Activated CD4-positive, alpha-beta memory T cell treated with anti-CD3 and anti-CD28 coated beads for 36 hours (primary cell): ENCODE measurements around the gene DUSP1. TPM values are rescaled to one million over a fixed set of nuclear protein-coding genes. Genes with fewer than 3 reads are reported as not detected.

Source experiments
- CTCF ChIA-PET: fragments of 350-600 bp; sonication (Branson Sonifier 250); formaldehyde crosslinking; loops from one replicate; lab custom pipeline; 2021; ENCODE audit warnings: antibody characterized with exemption, inconsistent platforms; lab: Charles Lee
- POLR2A ChIA-PET: fragments of 350-600 bp; sonication (Branson Sonifier 250); formaldehyde crosslinking; loops from one replicate; lab custom pipeline; 2021; ENCODE audit warnings: antibody characterized with exemption; lab: Charles Lee
- DNase-seq: peaks from one replicate; pipeline ENCODE4 v3.0.0-alpha.2; 2020
- H3K27ac Mint-ChIP-seq: one replicate; pipeline ENCODE4 v1.8.0; 2021; ENCODE audit warnings: mixed read lengths
- H3K27me3 Mint-ChIP-seq: one replicate; pipeline ENCODE4 v1.8.0; 2021; ENCODE audit warnings: mixed read lengths
- H3K36me3 Mint-ChIP-seq: one replicate; pipeline ENCODE4 v1.8.0; 2021; ENCODE audit warnings: mixed read lengths
- H3K4me1 Mint-ChIP-seq: one replicate; pipeline ENCODE4 v1.8.0; 2021; ENCODE audit warnings: low read depth, mixed read lengths
- H3K4me3 Mint-ChIP-seq: one replicate; pipeline ENCODE4 v1.8.0; 2021; ENCODE audit warnings: mild to moderate bottlenecking, mixed read lengths
- H3K9me3 Mint-ChIP-seq: one replicate; pipeline ENCODE4 v1.8.0; 2021; ENCODE audit warnings: mixed read lengths
- intact Hi-C: fragments of 100-400 bp; cut with micrococcal nuclease; formaldehyde crosslinking; loops from one replicate; pipeline ENCODE4 v1.15.1; 2023
- total RNA-seq, 2 experiments: library from RNA; stranded (reverse); gene quantifications; one replicate each; pipeline ENCODE4 v1.2.3, GENCODE V29; 2021

Gene DUSP1
- total RNA-seq, 2 experiments from 2014 or later: 10.6 to 10.7 TPM

DNA sequence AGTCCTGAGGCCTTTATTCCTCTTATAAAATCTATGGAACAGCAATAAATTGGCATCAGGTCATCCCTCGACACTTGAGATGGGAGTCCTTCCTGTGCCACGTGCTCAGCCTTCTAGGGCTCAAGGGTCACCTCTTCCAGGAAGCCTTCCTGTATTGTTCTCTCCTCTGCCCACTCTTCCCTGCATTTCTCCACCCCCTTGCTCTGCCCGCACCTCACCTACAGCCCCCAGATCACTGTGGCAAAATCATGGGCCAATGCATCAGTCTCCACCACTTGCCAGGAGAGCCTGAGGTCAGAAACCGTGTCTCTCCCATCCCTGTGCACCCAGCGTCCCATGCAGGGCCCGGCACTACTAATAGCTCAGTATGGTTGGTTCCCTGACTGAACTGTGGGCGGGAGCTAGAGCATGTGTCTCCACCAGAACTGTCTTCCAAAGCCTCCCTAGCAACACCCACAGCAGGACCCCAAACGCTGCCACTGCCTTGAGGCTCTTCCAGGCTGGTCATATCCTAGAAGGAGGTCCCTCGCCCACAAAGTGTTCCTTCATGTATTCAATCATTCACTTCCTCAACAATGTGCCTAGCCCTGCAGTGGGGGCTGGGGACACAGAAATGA is 13.5 kb downstream of the DUSP1 start:
- POLR2A ChIA-PET: no interaction called here
- H3K27me3 Mint-ChIP-seq: no peaks in the 10 kb centered on the region
- CTCF ChIA-PET: interaction anchor here (1.2 kb wide), 1 partner anchor 43 kb away, joined by 4 read pairs; no protein-coding TSS in a partner anchor
- no peak overlapping the region for H3K4me3 Mint-ChIP-seq
- no peak overlapping the region for H3K27ac Mint-ChIP-seq
- no peak for DNase-seq
- H3K4me1 Mint-ChIP-seq: peaks cover 2% of the 10 kb centered on the region
- H3K36me3 Mint-ChIP-seq: no peaks in the 10 kb centered on the region
- H3K9me3 Mint-ChIP-seq: peaks cover 11% of the 10 kb centered on the region
- intact Hi-C loops: no loop called here

DNA sequence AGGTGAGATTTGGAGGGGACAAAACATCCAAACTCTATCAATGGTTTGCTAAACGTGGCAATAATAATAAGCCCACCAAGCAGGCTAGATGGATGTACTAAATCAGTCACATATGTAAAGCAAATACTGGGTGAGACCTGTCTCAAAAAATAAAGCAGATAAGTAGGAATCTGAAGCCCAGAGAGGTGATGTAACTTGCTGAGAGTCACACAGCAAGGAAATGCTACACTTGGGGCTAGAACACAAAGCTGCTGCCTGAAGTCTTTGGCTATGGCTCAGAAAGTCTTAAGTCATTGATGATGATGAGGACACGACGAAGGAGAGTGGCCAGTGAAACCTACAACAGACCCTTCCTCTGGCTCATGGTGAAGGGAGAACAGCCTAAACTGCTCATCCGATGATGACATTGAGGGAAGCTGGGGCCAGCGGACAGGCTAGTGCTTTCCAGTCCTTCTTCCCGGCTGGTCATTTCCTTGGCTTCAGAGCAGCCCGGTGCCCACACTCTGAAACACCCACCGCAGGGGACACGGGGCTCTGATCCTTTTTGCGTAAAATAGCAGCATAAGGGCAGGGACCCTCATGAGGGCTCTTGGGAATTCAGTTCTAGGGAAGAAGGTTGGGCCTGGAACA is 14.1 kb downstream of the DUSP1 start:
- H3K9me3 Mint-ChIP-seq: peaks cover 11% of the 10 kb centered on the region
- ChIA-PET POLR2A (no interaction called here), CTCF (interaction anchor here (1.2 kb wide), 1 partner anchor 42 kb away, joined by 4 read pairs; no protein-coding TSS in a partner anchor)
- no peak overlapping the region for H3K4me3 Mint-ChIP-seq
- intact Hi-C loops: no loop called here
- peaks cover 2% of the 10 kb centered on the region for H3K4me1 Mint-ChIP-seq
- DNase-seq: no peak
- no peak overlapping the region for H3K27ac Mint-ChIP-seq
- no peaks in the 10 kb centered on the region for H3K27me3 Mint-ChIP-seq
- no peaks in the 10 kb centered on the region for H3K36me3 Mint-ChIP-seq

DNA sequence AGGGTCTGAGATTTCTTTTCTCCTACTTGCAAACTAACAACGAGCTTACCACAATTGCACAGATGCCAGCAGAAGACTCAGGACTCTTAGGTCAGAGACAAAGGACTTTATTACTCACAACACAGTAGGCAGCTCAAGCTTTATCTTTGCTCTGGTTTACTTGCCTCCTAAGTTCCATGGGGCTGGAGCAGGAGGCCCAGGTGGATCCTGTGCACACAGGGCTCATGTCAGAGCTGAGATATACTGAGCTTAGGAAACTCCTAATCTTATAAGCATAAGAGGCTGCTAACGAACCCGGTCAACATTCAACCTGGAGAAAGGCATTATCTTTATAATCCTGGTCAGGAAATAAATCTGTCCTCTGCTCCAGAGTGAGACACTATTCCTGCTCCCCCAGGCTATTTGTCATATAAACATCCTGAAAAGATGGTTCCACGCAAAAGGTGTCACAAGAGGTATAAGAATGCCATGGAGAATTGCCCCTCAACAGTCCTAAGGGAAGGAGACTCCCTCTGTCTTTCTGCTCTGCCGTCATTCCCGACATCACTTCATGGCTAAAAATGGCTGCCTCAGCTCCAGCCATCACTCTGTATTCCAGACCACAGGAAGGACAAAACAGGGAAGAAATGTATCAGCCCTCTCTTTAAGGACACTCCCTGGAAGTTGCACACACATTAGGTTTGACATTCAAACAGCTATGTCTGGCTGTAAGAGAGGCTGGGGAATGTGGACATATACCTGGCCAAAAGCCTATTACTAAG is 16.2 kb downstream of the DUSP1 start:
- POLR2A ChIA-PET: no interaction called here
- Mint-ChIP-seq H3K36me3 (no peaks in the 10 kb centered on the region), H3K4me3 (no peak overlapping the region), H3K4me1 (peaks cover 2% of the 10 kb centered on the region), H3K9me3 (peaks cover 5% of the 10 kb centered on the region), H3K27me3 (no peaks in the 10 kb centered on the region), H3K27ac (no peak overlapping the region)
- no peak for DNase-seq
- intact Hi-C loops: no loop called here
- CTCF ChIA-PET: interaction anchor here (0.7 to 1.4 kb wide), 3 partner anchors 10 to 40 kb away, joined by 3 read pairs; no protein-coding TSS in a partner anchor

DNA sequence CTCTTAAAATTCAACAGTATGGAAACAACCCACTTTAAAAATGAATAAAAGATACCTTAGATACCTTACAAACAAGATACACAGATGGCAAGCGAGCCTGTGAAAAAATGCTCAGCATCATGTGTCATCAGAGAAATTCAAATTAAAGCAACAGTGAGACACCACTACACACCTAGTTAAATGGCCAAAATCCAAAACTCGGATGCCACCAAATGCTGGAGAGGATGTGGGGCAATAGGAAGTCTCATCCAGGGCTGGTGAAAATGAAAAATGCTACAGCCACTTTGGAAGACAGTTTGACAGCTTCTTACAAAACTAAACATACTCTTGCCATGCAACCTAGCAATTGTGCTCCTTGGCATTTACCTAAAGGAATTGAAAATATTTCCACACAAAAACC is 17.9 kb downstream of the DUSP1 start:
- no peak overlapping the region for H3K4me3 Mint-ChIP-seq
- H3K36me3 Mint-ChIP-seq: no peaks in the 10 kb centered on the region
- ChIA-PET POLR2A (no interaction called here), CTCF (interaction anchor here (0.8 kb wide), 1 partner anchor 36 kb away, joined by 3 read pairs; no protein-coding TSS in a partner anchor)
- H3K4me1 Mint-ChIP-seq: peaks cover 2% of the 10 kb centered on the region
- no peaks in the 10 kb centered on the region for H3K9me3 Mint-ChIP-seq
- no peaks in the 10 kb centered on the region for H3K27me3 Mint-ChIP-seq
- H3K27ac Mint-ChIP-seq: no peak overlapping the region
- intact Hi-C loops: no loop called here
- no peak for DNase-seq

DNA sequence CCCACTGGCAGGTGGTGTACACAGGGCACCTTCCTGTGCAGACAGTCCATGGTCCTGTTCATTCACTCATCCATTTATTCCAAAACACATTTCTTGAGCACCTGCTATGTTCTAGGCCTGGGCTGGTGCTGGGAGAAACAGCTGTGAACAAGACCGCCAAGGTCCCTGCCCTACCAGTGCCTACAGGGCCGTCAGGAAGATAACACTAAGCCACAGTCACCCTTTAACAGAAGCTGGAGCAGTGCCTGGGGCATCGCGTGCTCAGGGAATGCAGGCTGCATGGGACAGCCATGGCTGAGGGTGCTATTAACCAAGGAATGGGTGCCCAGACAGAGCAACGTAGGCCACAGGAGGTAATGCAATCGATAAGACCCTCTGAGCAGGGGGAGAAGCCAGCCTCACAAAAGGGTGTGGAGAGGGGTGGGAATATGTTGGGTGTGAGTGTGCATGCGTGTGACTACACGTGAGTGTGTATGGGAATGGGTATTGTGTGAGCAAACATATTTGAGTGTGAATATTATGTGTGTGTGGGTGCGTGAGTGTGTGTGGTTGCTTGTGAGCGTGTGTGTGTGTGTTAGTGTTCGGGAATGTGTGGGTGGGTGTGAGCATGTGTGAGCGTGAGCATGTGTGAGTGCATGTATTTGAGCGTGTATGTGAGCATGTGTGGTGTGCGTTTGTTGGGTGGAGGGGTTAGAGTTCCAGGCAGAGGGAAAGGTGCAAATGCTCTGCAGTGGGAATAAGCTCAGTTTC is 19.1 kb downstream of the DUSP1 start:
- no peak overlapping the region for H3K4me3 Mint-ChIP-seq
- H3K4me1 Mint-ChIP-seq: no peaks in the 10 kb centered on the region
- POLR2A ChIA-PET: interaction anchor here (1.0 kb wide), 1 partner anchor 120 kb away, joined by 3 read pairs; no protein-coding TSS in a partner anchor

DNA sequence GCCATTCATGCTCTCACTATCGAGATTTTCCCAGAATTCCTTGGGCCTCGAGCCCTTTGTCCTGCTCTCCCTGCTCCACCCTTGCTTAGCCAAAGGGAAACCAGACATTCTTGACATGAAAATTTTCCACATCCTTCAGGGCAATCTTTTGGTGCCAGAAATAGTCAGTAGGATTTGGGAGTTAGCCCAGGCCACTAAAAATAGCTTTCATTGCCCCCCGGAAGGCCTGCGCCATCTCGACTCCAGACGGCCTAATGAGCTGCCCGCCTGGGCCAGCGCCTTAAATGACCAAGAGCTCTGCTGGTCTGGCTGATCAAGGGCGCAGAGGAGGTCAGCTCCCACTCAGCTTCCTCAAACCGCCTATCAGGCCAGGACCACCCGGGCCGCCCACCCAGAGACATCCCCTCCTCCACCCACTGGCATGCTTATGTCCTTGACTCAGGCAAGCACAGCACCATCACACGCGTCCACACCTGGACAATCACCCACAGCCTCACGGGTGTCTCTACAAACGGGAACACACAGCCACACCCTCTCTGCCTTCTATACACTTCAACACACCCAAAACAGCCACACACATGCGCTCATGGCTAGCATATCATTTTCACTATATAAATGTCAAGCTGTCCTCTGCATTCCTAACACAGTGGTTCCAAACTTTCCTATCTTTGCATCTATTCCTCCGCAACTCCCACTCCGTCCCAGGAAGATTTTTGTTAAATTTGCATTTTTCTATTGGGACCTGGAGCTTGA is 20.9 kb downstream of the DUSP1 start:
- Mint-ChIP-seq H3K9me3 (peaks cover 9% of the 10 kb centered on the region), H3K4me1 (no peaks in the 10 kb centered on the region), H3K4me3 (no peak overlapping the region), H3K27me3 (peaks cover 3% of the 10 kb centered on the region), H3K27ac (no peak overlapping the region), H3K36me3 (no peaks in the 10 kb centered on the region)
- DNase-seq: no peak
- intact Hi-C loops: no loop called here
- CTCF ChIA-PET: interaction anchor here (0.9 to 1.4 kb wide), 3 partner anchors 35 to 183 kb away, joined by 3 to 5 read pairs (median 3); no protein-coding TSS in a partner anchor
- POLR2A ChIA-PET: no interaction called here

More for the DNA sequence above, 19.1 kb downstream of the DUSP1 start:
- peaks cover 9% of the 10 kb centered on the region for H3K9me3 Mint-ChIP-seq
- H3K27me3 Mint-ChIP-seq: no peaks in the 10 kb centered on the region
- intact Hi-C loops: no loop called here
- no peaks in the 10 kb centered on the region for H3K36me3 Mint-ChIP-seq
- no peak overlapping the region for H3K27ac Mint-ChIP-seq
- no peak for DNase-seq
- CTCF ChIA-PET: interaction anchor here (1.4 kb wide), 1 partner anchor 181 kb away, joined by 5 read pairs; no protein-coding TSS in a partner anchor

DNA sequence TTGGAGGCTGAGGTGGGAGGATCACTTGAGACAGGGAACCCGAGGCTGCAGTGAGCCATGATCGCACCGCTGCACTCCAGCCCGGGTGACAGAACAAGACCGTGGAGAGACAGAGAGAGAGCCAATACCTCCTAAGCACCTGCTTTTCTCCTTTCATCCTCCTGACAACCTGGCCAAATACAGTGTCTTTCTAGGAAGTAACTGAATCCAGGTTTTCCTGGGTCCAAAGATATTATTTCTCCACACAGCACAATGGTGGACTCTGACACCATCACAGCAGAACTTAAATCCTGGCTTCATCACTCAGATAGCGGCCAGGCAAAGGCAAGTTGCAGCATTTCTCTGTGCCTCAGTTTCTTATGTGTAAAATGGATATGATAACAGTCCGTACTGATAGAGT is 21.9 kb downstream of the DUSP1 start:
- no peak for DNase-seq
- POLR2A ChIA-PET: no interaction called here
- CTCF ChIA-PET: no interaction called here
- Mint-ChIP-seq H3K4me1 (peaks cover 2% of the 10 kb centered on the region), H3K27ac (no peak overlapping the region), H3K27me3 (peaks cover 3% of the 10 kb centered on the region), H3K9me3 (peaks cover 9% of the 10 kb centered on the region), H3K36me3 (no peaks in the 10 kb centered on the region), H3K4me3 (no peak overlapping the region)
- intact Hi-C loops: no loop called here

DNA sequence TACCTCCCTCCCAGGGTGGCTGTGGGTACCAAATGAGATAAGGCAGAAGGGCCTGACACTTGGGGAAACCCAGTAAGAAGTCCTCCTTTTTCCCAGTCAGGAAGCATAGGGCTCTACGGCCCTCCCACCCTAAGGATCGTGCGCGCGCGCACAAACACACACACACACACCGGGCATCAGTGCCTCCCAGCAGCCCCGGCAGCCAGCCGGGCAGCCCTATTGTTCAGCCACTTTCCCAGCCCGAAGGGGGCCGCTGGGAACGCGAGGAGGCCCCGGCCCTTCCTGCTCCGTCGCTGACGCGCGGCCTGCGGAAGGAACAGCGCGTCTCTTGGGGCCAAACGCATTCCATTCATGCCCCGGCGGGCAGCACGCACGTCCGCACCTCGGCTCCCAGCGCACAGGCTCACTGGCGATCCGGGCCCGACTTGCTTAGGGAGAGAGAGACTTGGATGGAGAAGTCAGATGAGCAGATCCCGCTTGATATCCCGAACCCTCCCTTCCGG is 22.6 kb downstream of the DUSP1 start:
- no peak for DNase-seq
- Mint-ChIP-seq H3K4me3 (no peak overlapping the region), H3K4me1 (peaks cover 2% of the 10 kb centered on the region), H3K9me3 (peaks cover 9% of the 10 kb centered on the region), H3K36me3 (no peaks in the 10 kb centered on the region), H3K27ac (no peak overlapping the region), H3K27me3 (peaks cover 3% of the 10 kb centered on the region)
- intact Hi-C loops: no loop called here
- CTCF ChIA-PET: no interaction called here
- POLR2A ChIA-PET: no interaction called here

DNA sequence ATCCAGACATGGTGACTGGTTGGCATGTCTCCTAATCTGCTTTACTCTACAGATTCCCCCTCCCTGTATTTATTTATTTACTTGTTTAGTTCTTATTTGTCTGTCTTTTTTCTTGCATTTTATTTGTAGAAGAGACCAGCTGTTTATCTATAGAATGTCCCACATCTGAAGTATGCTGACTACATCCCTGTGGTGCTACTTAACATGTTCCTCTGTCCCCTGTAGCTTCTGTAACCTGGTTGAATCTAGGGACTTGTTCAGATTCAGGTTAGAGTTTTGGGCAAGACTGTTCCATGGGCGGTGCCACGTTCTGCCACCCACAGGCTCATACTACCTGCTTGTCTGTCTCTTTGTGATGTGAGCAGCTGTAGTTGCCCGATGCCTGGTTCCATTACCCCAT is 23.5 kb downstream of the DUSP1 start:
- H3K36me3 Mint-ChIP-seq: no peaks in the 10 kb centered on the region
- ChIA-PET POLR2A (no interaction called here), CTCF (no interaction called here)
- intact Hi-C loops: no loop called here
- no peak overlapping the region for H3K27ac Mint-ChIP-seq
- peaks cover 3% of the 10 kb centered on the region for H3K27me3 Mint-ChIP-seq
- H3K9me3 Mint-ChIP-seq: peaks cover 9% of the 10 kb centered on the region
- peaks cover 2% of the 10 kb centered on the region for H3K4me1 Mint-ChIP-seq
- no peak overlapping the region for H3K4me3 Mint-ChIP-seq
- no peak for DNase-seq

DNA sequence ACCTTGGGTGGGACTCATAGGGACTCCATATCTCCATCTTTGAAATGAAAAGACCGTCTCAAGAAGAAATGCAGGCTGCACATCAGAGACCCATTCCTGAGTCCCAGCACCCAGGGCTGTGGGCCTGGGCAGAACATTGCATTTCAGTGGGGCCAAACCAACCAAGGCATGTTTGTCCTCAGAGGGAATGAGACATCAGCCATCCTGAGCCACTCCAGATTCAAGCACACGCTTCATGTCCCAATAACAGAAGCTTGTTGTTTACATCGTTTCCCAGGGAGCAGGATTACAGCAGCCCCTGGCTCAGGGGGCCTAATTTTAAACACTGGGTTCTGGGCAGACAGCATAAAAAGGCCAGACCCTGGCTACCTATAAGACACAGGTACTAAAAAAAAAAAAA is 24.3 kb downstream of the DUSP1 start:
- peaks cover 2% of the 10 kb centered on the region for H3K4me1 Mint-ChIP-seq
- no peaks in the 10 kb centered on the region for H3K36me3 Mint-ChIP-seq
- H3K9me3 Mint-ChIP-seq: peaks cover 9% of the 10 kb centered on the region
- POLR2A ChIA-PET: no interaction called here
- no peak for DNase-seq
- CTCF ChIA-PET: no interaction called here
- H3K4me3 Mint-ChIP-seq: no peak overlapping the region
- peaks cover 3% of the 10 kb centered on the region for H3K27me3 Mint-ChIP-seq
- H3K27ac Mint-ChIP-seq: no peak overlapping the region
- intact Hi-C loops: no loop called here

DNA sequence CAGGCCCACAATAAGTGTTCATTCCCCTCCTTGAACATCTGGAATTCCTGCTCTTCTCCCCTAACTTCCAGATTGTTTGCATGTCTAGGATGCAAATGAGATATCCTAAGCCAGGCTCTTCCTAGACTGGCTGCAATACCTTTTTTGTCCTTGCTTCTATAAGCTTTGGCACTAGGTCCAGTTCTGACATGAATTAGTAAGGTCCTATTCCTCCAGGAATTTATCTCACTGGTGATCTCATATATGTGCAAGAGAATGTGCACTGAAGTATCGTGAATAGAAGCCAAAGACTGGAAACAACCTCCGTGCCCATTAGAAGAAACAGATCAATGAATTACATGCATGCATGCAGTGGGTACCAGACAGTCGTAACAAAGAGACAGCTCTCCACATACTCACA is 25.2 kb downstream of the DUSP1 start:
- H3K9me3 Mint-ChIP-seq: peaks cover 9% of the 10 kb centered on the region
- intact Hi-C loops: no loop called here
- ChIA-PET CTCF (interaction anchor here (0.6 kb wide), 1 partner anchor 31 kb away, joined by 3 read pairs; no protein-coding TSS in a partner anchor), POLR2A (no interaction called here)
- no peak overlapping the region for H3K4me3 Mint-ChIP-seq
- H3K4me1 Mint-ChIP-seq: peaks cover 2% of the 10 kb centered on the region
- no peaks in the 10 kb centered on the region for H3K36me3 Mint-ChIP-seq
- DNase-seq: no peak
- H3K27me3 Mint-ChIP-seq: peaks cover 3% of the 10 kb centered on the region
- no peak overlapping the region for H3K27ac Mint-ChIP-seq
